ENCODE data around the gene MAPK11.

Gene MAPK11

DNA sequence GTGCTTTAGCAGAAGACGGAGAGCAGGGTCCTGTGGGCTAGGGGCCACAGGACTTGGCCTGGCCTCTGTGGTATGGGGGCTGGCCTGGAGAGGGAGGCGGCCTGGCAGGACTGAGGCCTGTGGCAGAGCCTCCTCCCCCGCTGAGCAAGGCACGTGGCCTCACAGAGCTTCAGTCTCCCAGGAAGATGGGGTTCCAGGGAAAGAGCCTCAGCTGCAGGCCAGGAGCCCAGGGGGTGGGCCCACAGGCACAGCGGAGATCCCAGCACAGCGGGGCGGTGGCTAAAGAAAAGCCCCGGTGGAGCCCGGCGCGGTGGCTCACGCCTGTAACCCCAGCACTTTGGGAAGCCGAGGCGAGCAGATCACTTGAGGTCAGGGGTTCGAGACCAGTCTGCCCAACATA, 10.9 kb downstream of the MAPK11 start:
- DNase-seq = no peak

GRCh38 chr22:50258361-50259292, 11.6 kb downstream of the MAPK11 start:
- DNase-seq = no peak

DNA sequence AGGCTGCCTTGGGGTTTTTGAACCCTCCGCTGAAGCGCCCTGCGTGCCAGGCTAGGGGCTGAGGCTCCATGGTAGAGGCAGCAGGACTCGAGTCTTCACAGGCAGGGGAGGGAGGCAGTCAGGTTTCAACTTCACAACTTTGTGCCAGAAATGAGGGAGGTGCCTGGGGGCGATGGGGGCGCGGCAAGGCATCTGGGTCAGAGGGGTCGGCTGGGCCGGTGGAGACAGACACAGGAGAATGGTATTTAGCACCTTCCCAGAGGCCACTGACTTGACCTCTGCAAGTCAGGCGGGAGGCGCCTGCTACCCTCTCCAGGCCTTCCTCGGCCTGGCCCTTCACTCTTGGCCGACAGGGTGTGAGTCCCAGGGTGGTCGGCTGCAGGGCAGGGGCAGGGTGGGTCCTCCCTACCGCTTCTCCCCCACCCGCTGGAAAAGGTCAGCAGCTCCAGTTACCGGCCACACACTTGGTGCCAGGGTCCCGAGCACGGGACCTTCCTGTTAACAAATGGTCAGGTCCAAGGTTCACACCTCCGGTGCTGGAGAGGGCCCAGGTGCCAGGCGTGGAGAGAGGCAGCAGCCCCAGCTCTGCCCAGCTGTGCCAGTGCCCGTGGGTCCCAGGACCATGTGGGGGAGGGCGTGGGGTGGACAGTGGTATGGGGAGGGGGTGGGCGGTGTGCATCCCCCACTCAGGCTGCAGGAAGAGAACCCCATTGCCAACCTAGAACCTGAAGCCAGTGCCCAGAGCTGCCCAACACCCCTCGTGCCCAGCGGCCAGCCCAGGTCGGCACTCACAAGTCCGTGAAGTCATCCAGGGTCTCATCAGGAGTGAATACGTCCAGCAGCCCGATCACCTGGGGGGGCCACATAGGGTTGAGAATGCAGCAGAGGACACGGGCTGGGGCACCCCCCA, 12.5 kb downstream of the MAPK11 start:
- no peak for DNase-seq

- DNase-seq = no peak
Measured at GRCh38 chr22:50257041-50257440, 13.1 kb downstream of the MAPK11 start.

DNA sequence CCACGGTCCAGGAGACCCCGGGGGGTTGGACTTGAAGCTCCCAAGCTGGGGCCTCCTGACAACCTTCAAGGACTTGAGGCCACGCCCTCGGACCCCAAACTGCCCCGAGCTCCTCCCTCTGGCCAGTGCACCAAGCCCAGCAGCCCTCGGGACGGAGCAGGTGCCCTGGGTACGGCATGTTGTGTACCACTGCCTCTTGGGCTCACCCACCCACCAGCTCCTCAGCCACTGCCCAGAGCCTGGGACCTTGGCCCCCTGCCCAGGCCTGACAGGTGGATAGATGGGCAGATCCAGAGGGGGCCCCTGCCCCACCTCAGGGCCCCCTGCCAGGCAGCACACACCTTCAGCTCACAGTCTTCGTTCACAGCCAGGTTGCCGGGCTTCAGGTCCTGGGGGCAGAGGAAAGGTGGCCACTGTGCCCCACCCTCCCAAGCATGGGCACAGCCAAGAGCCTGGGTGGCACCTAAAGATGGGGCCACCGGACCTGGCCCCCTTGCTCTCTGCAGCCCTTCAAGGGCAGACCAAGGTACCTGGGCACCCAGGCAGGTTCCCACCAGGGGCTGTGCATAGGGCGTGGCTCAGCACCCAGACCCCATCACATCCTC, 13.8 kb downstream of the MAPK11 start:
- DNase-seq = no peak

GRCh38 chr22:50255607-50256006, 14.6 kb downstream of the MAPK11 start:
- no peak for DNase-seq

GRCh38 chr22:50255099-50255498, 15.1 kb downstream of the MAPK11 start:
- DNase-seq = no peak

DNA sequence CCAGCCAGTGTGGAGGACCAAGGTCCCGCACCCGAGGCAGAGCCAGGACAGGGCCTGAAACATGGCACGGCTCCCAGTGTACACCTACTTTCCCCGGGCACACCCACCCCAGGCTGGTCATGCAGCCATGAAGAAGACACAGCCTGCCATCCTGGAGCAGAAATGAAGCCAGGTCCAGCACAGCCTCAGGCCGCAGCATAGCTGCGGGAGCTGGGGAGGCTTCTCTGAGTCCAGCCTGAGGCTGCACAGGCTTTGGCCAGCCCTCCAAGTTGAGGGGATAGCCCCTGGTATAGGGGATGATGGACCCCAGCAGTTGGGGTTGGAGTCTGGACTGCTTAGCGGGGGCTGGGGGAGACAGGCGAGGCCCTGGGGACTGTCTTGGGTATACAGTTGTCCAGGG, 16.2 kb downstream of the MAPK11 start:
- DNase-seq = no peak

DNA sequence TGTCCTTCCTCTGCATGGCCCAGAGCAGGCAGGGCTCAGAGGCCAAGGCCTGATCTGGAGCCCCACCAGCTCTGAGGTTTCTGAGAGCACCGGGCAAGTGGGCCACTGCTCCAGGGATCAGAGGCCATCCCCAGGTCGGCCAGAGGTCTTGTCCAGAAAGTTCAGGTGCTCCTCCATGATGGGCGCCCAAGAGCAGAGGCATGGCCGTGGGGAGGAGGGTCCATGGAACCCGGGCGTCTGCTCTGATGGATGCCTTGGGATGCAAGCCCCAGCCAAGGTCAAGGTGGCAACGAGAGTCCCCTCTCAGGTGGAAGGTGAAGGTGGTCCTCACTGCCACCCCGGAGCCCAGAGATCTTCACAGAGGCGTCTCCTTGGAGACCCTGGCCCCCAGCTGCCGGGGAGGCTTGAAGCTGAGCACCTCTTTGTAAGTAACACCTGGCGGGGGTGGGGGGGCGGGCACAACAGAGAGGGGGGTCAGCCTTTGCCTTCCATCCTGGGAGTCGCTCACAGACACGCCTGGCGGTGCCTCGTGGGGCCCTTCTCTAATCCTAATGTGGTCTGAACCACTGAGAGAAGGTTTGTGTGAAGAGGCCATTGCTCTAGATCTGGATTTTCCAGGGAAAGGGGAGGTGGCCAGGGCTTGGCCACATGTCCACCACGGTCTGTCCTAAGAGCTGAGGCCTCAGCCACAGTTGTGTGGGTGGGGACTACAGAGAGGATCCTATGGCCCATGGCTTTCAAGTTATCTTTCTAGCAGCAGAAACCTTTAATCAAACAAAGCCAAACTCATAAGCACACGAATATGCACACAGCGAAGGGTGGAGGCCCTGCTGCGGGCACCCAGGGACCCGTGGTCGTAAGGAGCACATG, 16.9 kb downstream of the MAPK11 start:
- no peak for DNase-seq

DNA sequence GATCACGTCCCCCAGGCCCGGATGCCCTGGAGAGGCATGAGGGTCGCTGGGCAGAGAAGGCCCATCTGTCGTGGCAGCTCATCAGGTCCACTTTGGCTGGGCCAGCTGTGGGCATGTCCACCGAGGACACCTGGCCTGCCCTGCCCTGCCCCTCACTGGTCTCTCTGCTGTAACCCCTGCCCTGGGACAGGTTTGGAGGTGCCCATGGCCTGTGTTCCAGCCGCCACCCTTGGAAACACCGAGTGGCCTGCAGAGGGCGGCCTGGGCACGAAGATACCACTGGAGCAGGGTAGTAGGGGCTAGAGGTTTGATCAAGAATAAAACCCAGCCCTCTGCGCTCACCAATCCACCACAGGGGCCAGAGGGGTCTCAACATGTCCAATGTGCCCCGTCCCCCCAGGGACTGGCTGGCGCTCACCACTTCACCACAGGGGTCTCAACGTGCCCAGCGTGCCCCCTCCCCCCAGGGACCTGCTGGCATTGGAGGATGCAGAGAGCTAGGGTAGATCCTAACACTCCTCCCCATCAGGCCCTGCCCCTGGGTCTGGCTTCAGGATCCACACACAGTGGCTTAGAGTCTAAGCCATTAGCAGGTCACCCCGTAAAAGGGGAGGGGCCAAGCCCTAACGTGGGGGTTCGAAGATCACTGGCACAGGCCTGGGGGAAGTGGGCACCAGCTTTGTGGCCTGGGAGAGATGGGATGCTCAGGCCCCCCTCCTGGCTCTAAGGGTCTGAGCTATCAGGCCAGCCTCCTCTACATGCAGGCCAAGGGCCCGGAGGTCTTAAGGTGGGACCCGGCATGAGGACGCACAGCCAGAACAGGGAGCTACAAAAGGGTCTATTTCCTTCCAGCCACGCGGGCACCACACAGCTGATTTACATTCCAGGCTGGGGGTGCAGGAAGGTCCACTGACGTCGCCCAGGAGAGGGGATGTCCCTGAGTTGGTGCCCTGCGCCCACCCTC, 17.8 kb downstream of the MAPK11 start:
- peak; percentile 68 for DNase-seq

DNA sequence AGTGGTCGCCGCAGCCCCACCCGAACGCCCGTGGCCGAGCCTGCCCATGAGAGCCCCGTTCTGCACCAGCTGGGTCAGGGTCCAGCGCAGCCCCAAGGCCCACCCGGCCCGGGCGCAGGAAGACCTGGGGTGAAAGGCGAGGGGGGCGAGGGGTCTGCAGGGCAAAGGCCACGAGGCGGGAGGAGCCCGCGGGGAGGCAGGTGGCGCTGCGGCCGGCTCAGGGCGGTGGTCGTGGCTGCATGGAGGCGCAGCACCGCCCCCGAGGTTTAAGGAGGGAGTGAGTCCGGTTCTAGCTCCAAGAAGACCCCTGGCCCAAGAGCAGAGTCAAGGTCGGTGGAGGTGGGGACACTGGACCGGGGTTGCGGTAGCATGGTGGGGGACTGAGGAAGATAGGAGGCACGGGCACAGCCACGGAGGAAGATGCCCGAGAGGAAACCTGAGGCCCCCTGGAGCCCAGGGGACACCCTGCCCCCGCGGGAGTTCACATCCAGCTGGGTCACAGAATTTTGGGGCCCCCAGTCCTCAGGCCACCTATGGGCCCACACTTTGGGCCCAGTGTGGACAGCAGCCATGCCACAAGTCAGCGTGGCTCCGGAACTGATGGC, 18.6 kb downstream of the MAPK11 start:
- no peak for DNase-seq

- peak; percentile 90 for DNase-seq
Measured at GRCh38 chr22:50250555-50251476, 19.4 kb downstream of the MAPK11 start, which contains the start of gene HDAC10. TSS of gene HDAC10 (minus strand) at chr22:50251265. CDS start at chr22:50251032, 233 bp downstream.

GRCh38 chr22:50250249-50250554, 20.0 kb downstream of the MAPK11 start:
- DNase-seq = no peak

GRCh38 chr22:50249341-50250248, 20.6 kb downstream of the MAPK11 start:
- no peak for DNase-seq

DNA sequence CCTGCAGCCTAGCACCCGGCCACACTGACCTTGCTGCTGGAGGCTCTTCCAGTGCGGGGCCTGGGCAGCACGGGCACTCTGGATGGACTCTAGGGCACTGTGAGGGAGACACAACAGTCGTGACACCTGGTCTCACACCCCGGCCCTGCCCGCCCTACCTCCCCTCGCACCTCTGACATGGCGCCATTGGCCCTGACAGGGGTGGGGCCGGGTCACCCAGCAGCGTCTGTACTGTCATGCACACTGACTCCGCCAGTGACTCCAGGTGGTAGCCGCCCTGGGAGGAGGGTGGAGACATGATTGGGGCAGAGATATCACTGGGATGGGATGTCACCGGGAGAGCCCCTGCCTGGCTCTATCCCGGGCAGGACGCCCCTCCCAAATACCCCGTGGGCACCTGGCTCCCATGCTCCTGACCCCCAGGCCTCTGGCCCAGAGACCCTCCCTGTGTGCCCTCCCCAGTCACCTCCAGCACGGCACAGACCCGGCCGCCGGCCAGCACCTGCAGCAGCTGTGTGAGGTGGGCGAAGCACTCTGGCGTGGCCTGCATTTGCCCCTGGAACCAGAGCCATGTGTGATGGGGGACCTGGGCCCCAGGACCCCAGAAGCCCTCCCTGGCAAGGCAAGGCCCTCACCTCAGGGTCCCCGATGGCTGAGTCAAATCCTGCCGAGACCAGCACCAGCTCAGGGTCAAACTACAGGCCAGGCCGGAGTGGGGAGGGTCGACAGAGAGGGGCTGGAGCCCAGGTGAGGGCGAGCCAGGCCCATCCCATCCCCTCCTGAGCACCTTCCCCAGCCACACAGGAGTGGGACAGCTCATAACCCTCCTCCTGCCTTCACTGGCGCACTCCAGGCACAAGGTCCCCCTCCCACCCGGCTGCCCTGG, 21.7 kb downstream of the MAPK11 start:
- DNase-seq = no peak

DNA sequence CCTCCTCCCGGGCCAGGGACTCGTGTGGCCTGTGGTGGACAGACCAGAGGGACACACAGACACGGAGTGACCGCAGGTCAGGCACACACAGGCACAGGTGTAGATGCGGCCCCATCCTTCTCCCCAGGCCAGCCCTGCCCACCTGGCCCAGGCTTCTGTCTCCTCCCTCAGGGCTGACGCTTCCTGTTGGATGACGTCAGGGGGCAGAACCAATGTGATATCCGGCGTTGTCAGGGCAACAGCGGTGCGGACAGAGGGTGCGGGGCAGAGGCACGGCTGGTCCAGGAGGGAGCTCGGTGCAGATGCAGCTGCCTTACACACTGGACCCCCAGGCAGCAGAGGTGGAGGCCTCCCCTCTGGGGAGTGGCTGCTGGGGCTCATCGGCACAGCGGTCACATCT, 22.4 kb downstream of the MAPK11 start:
- no peak for DNase-seq

Measured in OCI-M1 (cell line).